HG03159 (cell line): ENCODE data around the gene SPEN.
"Not testable (repeated sequence)": the region's sequence is repeated elsewhere in the genome, so short reads cannot be mapped to it uniquely, and the experiment has no call there.

ENCODE experiments used
- ATAC-seq: cut with Tn5 transposase; IDR thresholded peaks from one replicate; pipeline ENCODE4 v1.9.1; 2021; ENCODE audit warnings: mild to moderate bottlenecking, moderate library complexity; ENCODE audit not compliant: unreplicated experiment

The SPEN gene

GRCh38 chr1:15977947-15978346, 130.4 kb downstream of the SPEN start:
- not testable (repeated sequence) for ATAC-seq

- no peak for ATAC-seq
These were observed 134.2 kb downstream of the SPEN start for GRCh38 chr1:15981679-15982078.

GRCh38 chr1:15983275-15983674, 135.8 kb downstream of the SPEN start:
- no peak for ATAC-seq

- no peak for ATAC-seq
These were observed 138.2 kb downstream of the SPEN start for GRCh38 chr1:15985611-15986297.

- no peak for ATAC-seq
These were observed 141.6 kb downstream of the SPEN start for GRCh38 chr1:15988856-15989736.

GRCh38 chr1:15989776-15990175, 142.3 kb downstream of the SPEN start:
- ATAC-seq, result no peak
